Stimulated activated CD8-positive, alpha-beta memory T cell treated with anti-CD3 and anti-CD28 coated beads, Interleukin-15, amount 100 ng/mL, for 48 hours (primary cell): ENCODE results near the gene NUP58.

Experiments
- DNase-seq, 2 donors: peaks; one replicate each; pipeline ENCODE4 v3.0.0-alpha.2; 2020; ENCODE audit warnings: low read depth in 2 of 2

Gene NUP58

DNA sequence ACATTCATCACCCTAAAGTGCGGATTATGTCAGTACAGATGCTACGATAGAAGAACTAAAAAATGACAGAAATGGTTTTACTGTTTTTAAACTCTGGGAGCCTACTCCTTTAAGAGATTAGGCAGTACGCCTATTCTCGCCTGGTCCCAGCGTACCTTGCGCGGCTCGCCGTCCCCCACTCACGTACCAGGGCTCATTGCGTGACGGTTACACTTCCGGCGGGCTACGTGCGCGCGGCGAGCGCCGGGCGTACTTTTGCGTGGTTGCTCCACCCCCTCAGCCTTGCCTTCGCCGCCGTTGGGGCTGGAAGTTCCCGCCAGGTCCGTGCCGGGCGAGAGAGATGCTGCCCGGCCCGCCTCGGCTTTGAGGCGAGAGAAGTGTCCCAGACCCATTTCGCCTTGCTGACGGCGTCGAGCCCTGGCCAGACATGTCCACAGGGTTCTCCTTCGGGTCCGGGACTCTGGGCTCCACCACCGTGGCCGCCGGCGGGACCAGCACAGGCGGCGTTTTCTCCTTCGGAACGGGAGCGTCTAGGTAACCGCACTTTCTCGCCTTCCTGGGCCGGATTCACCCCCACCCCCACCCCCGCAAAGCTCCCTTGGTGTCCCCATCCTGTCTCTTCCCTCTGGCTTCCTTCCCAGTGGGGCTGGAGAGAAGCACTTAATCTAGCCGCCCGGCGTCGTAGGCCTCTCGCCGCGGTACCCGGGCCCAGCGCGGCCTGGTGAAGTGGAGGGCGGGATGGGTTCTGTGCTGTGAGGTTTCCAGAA lies at the start of gene NUP58:
TSS of gene NUP58 (plus strand) at position 279 of the 767 bp plus-strand sequence. CDS start at position 428, 149 bp downstream.
- peak; percentile 88 to 91 for DNase-seq

GRCh38 chr13:25252225-25252624 lies 49.2 kb upstream of the NUP58 start:
- DNase-seq: no peak

GRCh38 chr13:25252752-25253151 lies 48.7 kb upstream of the NUP58 start:
- DNase-seq: no peak

GRCh38 chr13:25253702-25254101 lies 47.7 kb upstream of the NUP58 start:
- no peak for DNase-seq

DNA sequence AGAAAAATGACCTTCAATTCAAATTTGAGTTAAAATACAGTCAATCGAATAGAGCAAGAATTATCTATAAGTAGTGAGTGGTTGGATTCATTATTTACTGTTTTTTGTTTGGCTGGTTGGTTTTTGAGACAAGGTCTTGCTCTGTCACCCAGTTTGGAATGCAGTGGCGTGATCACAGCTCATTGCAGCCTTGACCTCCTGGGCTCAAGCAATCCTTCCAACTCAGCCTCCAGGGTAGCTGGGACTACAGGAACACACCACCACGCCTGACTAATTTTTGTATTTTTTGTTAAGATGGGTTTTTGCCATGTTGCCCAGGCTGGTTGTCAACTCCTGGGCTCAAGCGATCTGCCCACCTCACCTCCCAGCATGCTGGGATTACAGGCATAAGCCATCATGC lies 39.2 kb upstream of the NUP58 start:
- no peak for DNase-seq

GRCh38 chr13:25266706-25267105 lies 34.7 kb upstream of the NUP58 start:
- no peak for DNase-seq

DNA sequence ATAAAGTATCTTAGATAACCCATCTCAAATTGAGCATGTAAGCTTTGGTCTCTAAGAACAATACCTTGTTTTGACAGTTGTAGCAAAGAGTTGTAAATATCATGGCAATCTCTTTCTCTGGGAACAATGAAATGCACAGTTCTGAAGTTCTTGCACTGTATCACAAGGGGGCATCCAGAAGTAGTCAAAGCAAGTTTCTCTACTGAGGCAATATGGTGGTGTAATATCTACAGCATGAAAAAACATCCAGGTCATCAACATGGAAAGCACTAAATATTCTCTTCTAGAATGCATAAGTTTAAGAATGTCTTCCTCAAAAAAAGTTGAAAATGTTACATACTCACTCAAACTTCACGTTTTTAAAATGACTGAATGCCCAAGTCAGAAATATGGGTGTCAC lies 33.7 kb upstream of the NUP58 start:
- no peak for DNase-seq

DNA sequence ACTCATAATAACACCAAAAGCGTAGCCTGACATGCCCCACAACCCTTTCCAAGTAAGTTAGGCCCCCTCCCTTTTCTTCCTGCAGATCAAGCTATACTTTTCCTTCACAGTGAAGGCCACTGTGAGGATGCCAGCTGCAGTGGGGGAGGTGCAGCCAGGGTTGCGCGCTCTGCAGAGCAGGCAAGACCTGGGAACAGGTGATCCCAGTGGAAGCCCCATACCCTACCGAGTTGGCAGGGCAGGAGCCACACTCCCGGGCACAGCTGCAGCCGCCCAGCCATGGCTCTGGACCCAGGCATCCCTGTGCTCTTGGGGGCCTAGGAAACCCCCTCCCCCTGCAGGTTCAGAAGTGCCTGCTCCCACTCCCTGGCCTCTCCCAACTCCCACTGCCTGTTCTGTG lies 32.9 kb upstream of the NUP58 start:
- no peak for DNase-seq

DNA sequence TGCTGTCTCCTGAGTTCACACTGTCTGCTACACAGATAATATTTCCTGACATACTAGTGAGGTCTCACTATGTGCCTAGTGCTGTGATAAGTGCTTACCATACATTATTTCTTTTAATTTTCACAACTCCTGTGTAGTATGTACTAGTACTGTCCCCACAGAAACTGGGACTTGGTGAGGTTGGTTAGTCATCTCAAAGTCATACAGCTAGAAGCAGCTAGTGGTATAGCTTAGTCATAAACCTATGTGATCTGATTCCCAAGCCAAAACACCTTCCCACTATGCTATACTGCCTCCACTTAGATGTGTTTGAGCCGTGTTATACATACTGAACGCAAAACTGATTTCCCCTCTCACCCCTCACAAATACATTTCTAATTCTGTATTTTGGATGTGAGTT lies 24.7 kb upstream of the NUP58 start:
- no peak for DNase-seq

DNA sequence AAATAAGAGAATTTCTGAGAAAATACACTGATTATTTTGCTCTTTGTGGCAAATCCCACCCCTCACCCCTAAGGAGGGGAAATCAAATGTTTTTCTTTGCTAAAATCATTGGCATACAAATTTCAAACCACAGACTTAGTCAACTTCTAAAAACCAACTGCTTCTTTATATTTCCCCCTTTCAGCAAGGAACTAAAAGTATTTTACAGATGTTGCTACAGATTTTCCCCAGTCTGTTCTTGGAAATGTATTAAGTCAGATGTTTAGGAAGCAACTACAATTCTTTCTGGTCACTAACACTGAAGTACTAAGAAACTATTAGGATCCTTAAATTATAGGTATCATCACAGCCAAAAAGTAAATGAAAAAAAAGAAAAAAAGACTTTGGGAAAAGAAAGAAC lies 21.0 kb upstream of the NUP58 start:
- no peak for DNase-seq

DNA sequence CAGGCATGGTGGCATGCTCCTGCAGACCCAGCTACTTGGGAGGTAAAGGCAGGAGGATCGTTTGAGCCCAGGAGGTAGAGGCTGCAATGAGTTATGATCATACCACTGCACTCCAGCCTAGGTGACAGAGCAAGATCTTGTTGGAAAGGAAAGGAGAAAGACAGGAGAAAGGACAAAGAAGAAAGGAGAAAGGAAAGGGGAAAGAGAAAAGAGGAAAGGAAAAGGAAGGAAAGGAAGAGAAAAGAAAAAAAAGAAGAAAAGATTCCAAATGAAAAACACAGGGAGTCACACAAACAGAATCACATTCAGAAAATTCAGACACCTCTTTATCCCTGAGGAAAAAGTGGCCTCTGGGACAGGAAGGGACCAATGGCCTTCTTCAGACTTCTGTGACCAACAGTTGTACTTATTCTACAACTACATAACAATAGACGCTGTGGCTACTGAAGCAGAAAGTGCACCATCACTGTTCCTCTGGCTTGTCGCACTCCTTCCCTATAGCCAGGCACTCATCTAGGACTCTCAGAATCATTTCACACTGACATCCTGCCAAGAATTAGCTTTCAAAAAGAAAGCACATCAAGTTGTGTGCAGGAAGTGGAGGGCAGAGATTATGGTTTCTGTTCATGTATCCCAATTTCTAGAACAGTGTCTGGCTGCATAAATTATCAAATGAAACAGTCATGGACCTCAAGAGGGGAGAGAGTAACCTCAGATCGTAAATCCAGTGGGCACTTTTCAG lies 20.1 kb upstream of the NUP58 start:
- no peak for DNase-seq

DNA sequence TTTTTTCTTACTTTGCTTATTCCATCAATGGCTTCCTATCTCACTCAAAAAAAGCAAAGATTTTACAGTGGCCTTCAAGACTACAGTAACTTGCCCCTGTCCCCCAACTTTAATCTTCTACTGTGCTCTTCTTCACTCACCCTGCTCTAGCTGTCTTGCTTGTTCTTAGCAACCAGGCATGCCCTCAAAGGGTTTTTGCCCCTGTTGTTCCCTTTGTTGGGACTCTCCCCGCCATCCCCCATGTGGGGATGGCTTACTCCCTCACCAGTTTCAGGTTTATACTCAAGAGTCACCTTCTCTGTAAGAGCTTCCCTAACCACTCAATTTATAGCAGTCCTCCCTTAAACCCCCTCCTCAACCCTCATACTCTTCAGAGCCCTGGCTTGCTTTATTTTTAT lies 19.5 kb upstream of the NUP58 start:
- DNase-seq: no peak

DNA sequence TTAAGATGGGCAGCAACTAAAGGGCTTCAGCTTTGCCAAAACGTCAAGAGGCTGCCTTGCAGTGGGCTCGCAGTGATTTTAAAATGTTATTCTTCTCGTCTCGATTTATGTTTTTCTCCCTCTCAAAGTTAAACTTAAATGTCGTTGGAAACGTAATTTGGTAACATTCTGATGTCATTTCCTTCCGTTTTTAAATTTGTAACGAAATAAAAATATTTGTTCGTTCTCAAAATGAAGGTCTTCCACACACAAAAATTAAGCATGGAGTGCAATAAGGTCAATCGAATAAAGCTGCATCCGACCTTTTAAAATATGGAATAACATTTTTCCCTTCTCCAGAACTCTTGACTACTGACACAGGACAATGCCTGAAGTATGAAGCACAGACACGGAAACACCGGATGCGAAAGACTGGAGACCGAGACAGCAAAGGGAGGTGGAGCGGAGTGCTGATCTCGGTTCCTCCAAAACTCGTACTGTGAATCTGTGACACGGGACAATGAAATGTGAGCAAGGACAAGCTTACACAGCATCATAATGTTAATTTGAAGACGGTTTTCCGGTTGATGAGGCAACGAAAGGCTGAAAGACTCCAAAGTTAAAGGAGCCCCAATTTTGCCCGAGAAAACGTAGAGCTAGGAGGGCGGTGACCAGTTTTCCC lies 15.0 kb upstream of the NUP58 start:
- no peak for DNase-seq

DNA sequence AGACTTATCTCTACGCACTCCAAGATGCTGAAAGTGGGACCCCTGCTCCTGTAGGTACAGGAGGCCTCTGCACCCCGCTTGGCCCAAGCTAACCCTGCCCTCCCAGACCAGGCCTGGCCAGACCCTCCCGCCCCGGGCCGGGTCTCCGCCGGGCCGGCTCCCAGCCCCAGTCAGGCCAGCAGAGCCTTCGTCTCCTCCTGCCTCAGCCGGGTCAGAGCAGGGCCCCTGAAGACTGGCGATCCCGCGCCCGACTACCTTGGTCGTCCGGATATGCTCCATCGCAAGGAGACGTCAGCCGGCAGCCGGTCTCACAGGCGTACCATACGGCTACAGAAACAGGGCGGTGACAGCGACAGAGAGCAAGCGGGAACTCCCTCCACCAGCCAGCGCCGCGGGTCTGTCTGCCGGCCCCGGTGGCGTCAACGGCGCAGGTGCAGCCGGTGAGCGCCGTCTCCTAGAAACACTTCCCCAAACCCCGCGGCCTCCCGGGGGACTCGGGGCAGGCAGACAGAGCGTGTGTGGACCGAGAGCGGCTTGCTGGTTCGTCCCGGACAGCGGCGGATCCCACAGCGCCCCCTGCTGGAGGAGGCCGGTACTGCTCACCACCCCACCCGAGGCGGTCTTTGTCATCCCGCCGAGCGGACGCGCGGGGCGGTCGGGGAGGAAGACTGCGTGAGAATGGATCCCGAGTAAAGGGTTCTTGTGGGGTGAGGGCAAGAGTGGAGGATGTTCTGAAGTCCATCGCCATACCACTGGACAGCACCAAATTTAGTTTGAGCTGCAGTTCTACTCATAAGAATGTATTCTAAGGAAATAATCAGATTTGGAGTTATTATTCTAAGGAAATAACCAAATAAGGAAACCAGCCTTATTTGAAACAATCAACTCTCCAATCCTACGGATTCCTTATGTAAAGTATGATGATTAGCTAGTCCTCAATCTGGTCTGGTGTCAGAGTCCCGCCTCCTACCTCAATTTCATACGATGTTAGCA lies 14.2 kb upstream of the NUP58 start, which contains the start of gene MTMR6:
TSS of gene MTMR6 (minus strand) at position 520 of the 993 bp plus-strand sequence. CDS start at position 279, 241 bp downstream.
- DNase-seq: peak; percentile 85 to 88

GRCh38 chr13:25288966-25289365 lies 12.5 kb upstream of the NUP58 start:
- DNase-seq: no peak

- no peak for DNase-seq
Measured at GRCh38 chr13:25291691-25292090, 9.7 kb upstream of the NUP58 start.

DNA sequence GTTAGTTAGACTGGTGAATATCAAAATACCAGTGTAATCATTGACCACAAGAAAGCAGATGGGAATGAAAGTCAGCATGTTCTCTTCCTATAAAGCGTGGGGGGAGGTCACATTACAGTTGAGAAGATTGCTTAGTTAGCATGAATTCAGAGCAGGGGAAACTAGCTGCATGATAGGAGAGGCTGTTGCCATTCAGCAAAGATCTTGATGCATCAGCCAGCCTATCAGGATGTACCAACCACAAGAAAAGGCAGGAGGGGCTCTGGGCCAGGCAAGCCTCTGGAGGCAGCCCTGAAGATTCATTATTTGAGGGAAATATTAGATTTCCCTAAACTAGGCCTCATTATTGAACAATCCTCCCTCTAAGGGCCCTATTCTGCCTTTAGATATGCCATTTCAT lies 9.1 kb upstream of the NUP58 start:
- no peak for DNase-seq

- no peak for DNase-seq
Measured at GRCh38 chr13:25295228-25295627, 6.2 kb upstream of the NUP58 start.

DNA sequence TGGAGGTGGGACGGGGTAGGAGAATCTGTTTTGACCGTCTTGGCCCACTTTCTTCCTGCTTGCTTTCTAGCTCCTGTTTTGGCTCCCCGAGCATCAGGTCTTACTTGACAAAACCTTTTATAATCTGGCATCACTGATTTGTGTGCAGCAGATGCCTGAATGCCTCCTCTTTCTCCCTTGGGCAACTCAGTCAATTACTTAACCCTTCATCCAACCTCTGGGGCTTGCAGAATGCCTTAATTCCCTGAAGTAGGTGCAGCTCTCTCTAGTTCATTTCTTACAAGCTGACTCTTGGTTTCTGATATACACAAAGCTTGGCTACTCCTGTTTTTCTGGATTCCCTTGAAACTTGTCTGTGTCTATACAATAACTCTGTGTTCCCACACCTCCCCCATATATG lies 5.7 kb upstream of the NUP58 start:
- no peak for DNase-seq

DNA sequence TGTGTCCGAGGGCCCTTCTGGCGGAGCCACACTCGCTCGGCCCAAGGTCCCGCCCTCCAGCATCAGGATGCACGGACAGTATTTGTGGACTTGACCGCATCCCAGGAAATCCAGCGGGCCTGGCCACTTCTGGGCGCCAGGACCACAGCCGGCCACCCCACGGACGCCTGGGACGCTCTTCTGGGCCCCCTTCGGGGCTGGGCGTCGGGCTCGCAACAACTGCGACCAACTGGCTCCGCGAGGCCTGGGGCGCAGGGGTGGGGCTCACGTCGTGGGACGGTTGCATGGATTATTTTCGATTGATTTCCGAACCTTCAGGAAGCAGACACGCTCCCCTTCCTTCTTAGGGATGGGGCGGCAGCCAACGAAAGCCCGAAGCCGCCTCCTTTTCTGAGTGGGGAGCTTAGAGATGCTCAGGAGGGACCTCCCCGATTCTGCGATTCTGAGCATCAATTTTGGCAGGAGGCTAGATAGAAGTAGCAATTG lies 521 bp upstream of the NUP58 start:
- DNase-seq: no peak

DNA sequence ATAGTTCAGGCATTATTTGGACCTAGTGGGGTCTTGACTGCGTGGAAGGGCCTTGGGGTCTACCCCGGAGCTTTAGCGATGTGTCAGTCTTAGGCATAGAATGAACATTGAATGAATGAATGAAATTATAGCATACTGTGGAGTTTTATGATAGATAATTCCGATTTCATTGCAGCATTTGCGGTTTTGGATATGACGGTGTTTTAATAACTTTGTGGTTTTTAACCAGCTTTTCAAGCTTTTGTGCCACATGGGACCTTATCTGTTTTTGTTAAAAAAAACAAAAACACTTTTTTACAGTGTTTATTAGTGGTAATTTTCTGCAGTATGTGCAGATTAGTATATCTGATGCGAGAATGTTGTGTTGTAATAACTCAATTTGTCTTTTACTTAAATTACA lies 696 bp downstream of the NUP58 start:
- no peak for DNase-seq
